Uterus (tissue), 2 donors: ENCODE results near the gene ZBTB44.

ENCODE experiments used
- CTCF ChIP-seq, 4 experiments: fragments of 200-600 bp in 2 of 4; fragments of 450-650 bp in 2 of 4; sonication (generic) in 2 of 4; IDR thresholded peaks; one replicate each; pipeline ENCODE4 v1.5.1; 2016 to 2019; ENCODE audit warnings: antibody characterized with exemption in 4 of 4, mild to moderate bottlenecking in 2 of 4, moderate library complexity in 1 of 4
- POLR2A ChIP-seq, 2 donors: fragments of 450-650 bp; IDR thresholded peaks; one replicate each; pipeline ENCODE4 v1.6.1; 2016; ENCODE audit warnings: antibody characterized with exemption in 2 of 2, mild to moderate bottlenecking in 1 of 2, moderate library complexity in 1 of 2

DNA sequence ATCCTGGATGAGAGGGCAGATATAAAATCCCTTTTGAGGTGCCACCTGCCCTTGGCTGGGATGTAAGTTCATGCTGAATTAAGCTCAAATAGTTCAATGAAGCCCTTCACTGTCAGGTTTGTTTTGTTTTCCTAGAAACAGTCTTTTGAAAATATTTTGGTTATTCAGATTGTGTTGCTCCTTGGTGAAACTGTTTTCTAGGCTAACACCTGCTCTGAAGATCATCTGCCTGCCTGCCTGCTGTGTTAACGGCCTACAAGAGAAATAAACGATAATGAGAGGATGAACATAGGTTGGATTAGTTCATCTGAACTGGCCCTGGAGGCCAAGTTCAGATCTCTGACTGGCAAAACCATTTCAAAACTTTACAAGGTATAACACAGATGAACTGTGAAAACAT is 67.4 kb downstream of the ZBTB44 start:
- no peak for TF ChIP-seq CTCF (IDR thresholded peaks at IDR 0.05)
- TF ChIP-seq POLR2A (IDR thresholded peaks at IDR 0.05), result no peak
